BLaER1 (cell line): Measurements from ENCODE around the gene IZUMO3.
"Not testable (repeated sequence)": the region's sequence is repeated elsewhere in the genome, so short reads cannot be mapped to it uniquely, and the experiment has no call there.

Experiments used
- H3K27ac ChIP-seq: shearing (Covaris generic); formaldehyde crosslinking; 2 replicates; pipeline ENCODE4 v1.8.1; 2022
- H3K27me3 ChIP-seq: shearing (Covaris generic); formaldehyde crosslinking; 2 replicates; pipeline ENCODE4 v1.8.1; 2022
- H3K36me3 ChIP-seq: shearing (Covaris generic); formaldehyde crosslinking; 2 replicates; pipeline ENCODE4 v1.8.1; 2022
- H3K4me1 ChIP-seq: shearing (Covaris generic); formaldehyde crosslinking; 2 replicates; pipeline ENCODE4 v1.8.1; 2022
- H3K4me2 ChIP-seq: shearing (Covaris generic); formaldehyde crosslinking; 2 replicates; pipeline ENCODE4 v1.8.1; 2022
- H3K4me3 ChIP-seq: shearing (Covaris generic); formaldehyde crosslinking; 2 replicates; pipeline ENCODE4 v1.8.1; 2022
- H3K9ac ChIP-seq: shearing (Covaris generic); formaldehyde crosslinking; 2 replicates; pipeline ENCODE4 v1.8.1; 2022
- H3K9me3 ChIP-seq: shearing (Covaris generic); formaldehyde crosslinking; 2 replicates; pipeline ENCODE4 v1.8.1; 2022
- H4K20me1 ChIP-seq: shearing (Covaris generic); formaldehyde crosslinking; 2 replicates; pipeline ENCODE4 v1.8.1; 2022
- Cebpa-rat ChIP-seq: shearing (Covaris generic); IDR thresholded peaks from 2 replicates; pipeline ENCODE4 v1.8.1; 2022

The IZUMO3 gene

GRCh38 chr9:24545847-24546522 lies at the start of gene IZUMO3:
Gene IZUMO3 (minus strand): TSS chr9:24545897. CDS start chr9:24545649, 248 bp downstream.
- no peak for TF ChIP-seq Cebpa-rat
- H3K4me2 ChIP-seq = no peak within 1 kb of the TSS
- no peak within 1 kb of the TSS for H3K9ac ChIP-seq
- no peaks in the 10 kb centered on the region for H3K9me3 ChIP-seq
- H3K27me3 ChIP-seq = no peaks in the 10 kb centered on the region
- no peaks in the 10 kb centered on the region for H4K20me1 ChIP-seq
- H3K36me3 ChIP-seq = no peaks in the 10 kb centered on the region
- H3K4me3 ChIP-seq = no peak within 1 kb of the TSS
- no peaks in the 10 kb centered on the region for H3K4me1 ChIP-seq
- H3K27ac ChIP-seq = no peak within 1 kb of the TSS

GRCh38 chr9:24594234-24594850 lies 48.6 kb upstream of the IZUMO3 start:
- no peaks in the 10 kb centered on the region for H3K4me1 ChIP-seq
- no peak overlapping the region for H3K4me3 ChIP-seq
- no peak overlapping the region for H3K27ac ChIP-seq
- no peak overlapping the region for H3K4me2 ChIP-seq
- H3K9me3 ChIP-seq = no peaks in the 10 kb centered on the region
- no peaks in the 10 kb centered on the region for H3K27me3 ChIP-seq
- no peaks in the 10 kb centered on the region for H3K36me3 ChIP-seq
- TF ChIP-seq Cebpa-rat = no peak
- H3K9ac ChIP-seq = no peak overlapping the region
- H4K20me1 ChIP-seq = no peaks in the 10 kb centered on the region

- Histone ChIP-seq H3K4me3 (no peak overlapping the region), H3K9me3 (peaks cover 10% of the 10 kb centered on the region), H3K9ac (no peak overlapping the region), H3K4me2 (no peak overlapping the region), H3K36me3 (no peaks in the 10 kb centered on the region), H3K27me3 (no peaks in the 10 kb centered on the region), H3K4me1 (no peaks in the 10 kb centered on the region), H3K27ac (no peak overlapping the region), H4K20me1 (no peaks in the 10 kb centered on the region)
- no peak for TF ChIP-seq Cebpa-rat
Observed at GRCh38 chr9:24590432-24590831, 44.7 kb upstream of the IZUMO3 start.

GRCh38 chr9:24587883-24588282 lies 42.2 kb upstream of the IZUMO3 start:
- no peaks in the 10 kb centered on the region for H3K27me3 ChIP-seq
- H3K4me2 ChIP-seq = no peak overlapping the region
- no peak overlapping the region for H3K27ac ChIP-seq
- H3K4me1 ChIP-seq = no peaks in the 10 kb centered on the region
- H3K9me3 ChIP-seq = peaks cover 16% of the 10 kb centered on the region
- H3K4me3 ChIP-seq = no peak overlapping the region
- TF ChIP-seq Cebpa-rat = no peak
- no peaks in the 10 kb centered on the region for H4K20me1 ChIP-seq
- H3K36me3 ChIP-seq = no peaks in the 10 kb centered on the region
- H3K9ac ChIP-seq = no peak overlapping the region

GRCh38 chr9:24582146-24583126 lies 36.7 kb upstream of the IZUMO3 start:
- Histone ChIP-seq H3K36me3 (no peaks in the 10 kb centered on the region), H3K27me3 (no peaks in the 10 kb centered on the region)
- TF ChIP-seq Cebpa-rat = no peak

GRCh38 chr9:24580005-24580404 lies 34.3 kb upstream of the IZUMO3 start:
- not testable (repeated sequence) for H3K9me3 ChIP-seq, H3K4me1 ChIP-seq, H3K4me3 ChIP-seq, H3K27ac ChIP-seq, H3K9ac ChIP-seq, H3K27me3 ChIP-seq, H3K36me3 ChIP-seq, H4K20me1 ChIP-seq, H3K4me2 ChIP-seq

More at GRCh38 chr9:24582146-24583126, 36.7 kb upstream of the IZUMO3 start:
- Histone ChIP-seq H3K9ac (no peak overlapping the region), H3K9me3 (peaks cover 16% of the 10 kb centered on the region), H4K20me1 (no peaks in the 10 kb centered on the region), H3K27ac (no peak overlapping the region), H3K4me2 (no peak overlapping the region), H3K4me1 (no peaks in the 10 kb centered on the region), H3K4me3 (no peak overlapping the region)

- no peaks in the 10 kb centered on the region for H3K4me1 ChIP-seq
- H3K4me3 ChIP-seq = no peak overlapping the region
- no peaks in the 10 kb centered on the region for H3K36me3 ChIP-seq
- H3K9me3 ChIP-seq = no peaks in the 10 kb centered on the region
- H3K27me3 ChIP-seq = no peaks in the 10 kb centered on the region
- H4K20me1 ChIP-seq = no peaks in the 10 kb centered on the region
- H3K4me2 ChIP-seq = no peak overlapping the region
- no peak overlapping the region for H3K27ac ChIP-seq
- TF ChIP-seq Cebpa-rat = no peak
- no peak overlapping the region for H3K9ac ChIP-seq
Observed at GRCh38 chr9:24572406-24572805, 26.7 kb upstream of the IZUMO3 start.

- no peak overlapping the region for H3K9ac ChIP-seq
- H3K27ac ChIP-seq = no peak overlapping the region
- H3K4me3 ChIP-seq = no peak overlapping the region
- no peaks in the 10 kb centered on the region for H4K20me1 ChIP-seq
- no peaks in the 10 kb centered on the region for H3K4me1 ChIP-seq
- no peaks in the 10 kb centered on the region for H3K9me3 ChIP-seq
- H3K36me3 ChIP-seq = no peaks in the 10 kb centered on the region
- H3K27me3 ChIP-seq = no peaks in the 10 kb centered on the region
- TF ChIP-seq Cebpa-rat = no peak
- H3K4me2 ChIP-seq = no peak overlapping the region
Observed at GRCh38 chr9:24561957-24562356, 16.3 kb upstream of the IZUMO3 start.

- TF ChIP-seq Cebpa-rat = no peak
- Histone ChIP-seq H3K4me3 (no peak overlapping the region), H3K27me3 (no peaks in the 10 kb centered on the region), H3K4me2 (no peak overlapping the region), H3K4me1 (no peaks in the 10 kb centered on the region), H3K9me3 (no peaks in the 10 kb centered on the region), H3K27ac (no peak overlapping the region), H4K20me1 (no peaks in the 10 kb centered on the region), H3K36me3 (no peaks in the 10 kb centered on the region), H3K9ac (no peak overlapping the region)
Observed at GRCh38 chr9:24553183-24553552, 7.5 kb upstream of the IZUMO3 start.
